GM11168 (cell line): ENCODE data around the gene SLC25A1.

Experiments
- in situ Hi-C: fragments of 300-500 bp; cut with MboI; formaldehyde crosslinking; loops from one replicate; pipeline ENCODE4 v1.12.0; 2022; ENCODE audit warnings: low sequenced_read_pairs; ENCODE audit not compliant: unreplicated experiment

SLC25A1 gene

DNA sequence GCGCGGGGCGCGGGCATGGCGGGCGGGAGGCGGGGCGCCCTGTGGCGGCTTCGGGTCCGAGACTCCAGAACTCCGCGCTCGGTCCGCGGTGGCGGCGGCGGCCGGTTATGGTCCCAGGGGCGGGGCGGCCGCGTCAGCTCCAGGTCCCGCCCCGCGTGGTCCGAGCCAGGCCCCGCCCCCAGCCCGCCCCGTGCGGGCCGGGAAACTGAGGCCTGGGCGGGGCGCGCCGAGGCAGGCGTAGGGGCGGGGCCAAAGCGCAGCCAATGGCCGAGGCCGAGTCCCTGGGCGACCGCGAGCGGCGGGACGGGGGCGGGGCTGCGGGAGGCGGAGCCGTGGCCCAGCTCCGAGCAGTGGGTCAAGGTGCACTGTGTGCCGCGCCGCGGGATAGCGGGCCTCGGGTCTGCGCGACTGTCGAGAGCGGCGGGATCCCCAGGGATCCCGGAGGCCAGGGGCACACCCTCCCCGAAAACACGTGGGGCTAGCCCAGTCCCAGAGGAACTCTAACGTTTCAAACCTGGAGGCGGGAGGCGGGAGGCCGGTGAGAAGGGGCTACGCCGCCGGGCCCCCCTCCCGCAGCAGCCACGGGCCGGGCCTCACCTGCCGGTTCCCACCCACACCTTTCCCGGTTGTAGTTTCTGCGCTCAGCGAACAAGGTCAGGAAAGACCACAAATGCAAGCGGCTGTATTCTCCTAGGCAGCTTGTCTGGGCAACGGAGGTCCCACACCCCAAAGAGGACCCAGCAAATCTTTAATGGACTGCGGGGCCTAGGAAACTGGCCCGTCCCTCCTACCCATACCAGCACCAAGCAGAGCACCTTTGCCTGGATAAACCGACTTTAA, at the start of gene SLC25A1:
SLC25A1 (minus strand) TSS at position 80 of the 840 bp plus-strand sequence; CDS start at position 17, 63 bp downstream.
- in situ Hi-C loops, result no loop called here

DNA sequence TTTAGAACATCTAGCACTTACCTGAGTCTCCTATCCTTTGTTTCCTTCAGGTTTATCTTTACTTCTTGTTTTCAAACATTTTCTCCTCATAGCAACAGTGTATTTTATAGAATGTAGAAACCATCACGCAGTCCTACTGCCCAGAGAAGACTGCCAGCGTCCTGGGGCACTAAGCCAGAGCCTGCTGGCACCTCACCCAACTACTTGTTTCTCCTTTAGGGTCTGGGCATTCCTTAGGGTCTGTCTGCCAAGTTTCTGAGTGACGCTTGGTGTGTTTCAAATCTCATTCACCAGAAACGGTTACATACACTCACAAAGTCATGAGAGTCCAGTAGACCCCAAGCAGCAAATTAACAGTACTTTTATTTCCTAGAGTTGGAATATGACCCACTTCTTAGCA, 49.6 kb upstream of the SLC25A1 start:
- in situ Hi-C loops, result no loop called here

DNA sequence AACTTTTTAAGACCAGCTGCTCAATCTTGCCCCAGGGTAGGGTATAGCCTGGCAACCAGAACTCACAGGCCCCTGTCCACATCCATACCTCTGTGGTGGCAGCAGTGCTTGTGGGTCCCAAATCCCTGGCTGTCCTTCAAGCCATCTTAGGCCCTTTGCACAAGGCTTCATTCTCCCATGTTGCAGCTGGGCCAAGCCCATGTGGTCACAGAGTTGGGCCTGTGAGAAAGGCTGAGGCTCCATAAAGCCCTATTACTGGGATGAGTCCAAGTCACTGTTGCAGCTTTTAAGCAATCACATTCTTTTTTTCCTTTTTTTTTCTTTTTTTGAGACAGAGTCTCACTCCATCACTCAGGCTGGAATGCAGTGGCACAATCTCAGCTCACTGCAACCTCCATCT, 47.9 kb upstream of the SLC25A1 start:
- in situ Hi-C loops, result no loop called here

DNA sequence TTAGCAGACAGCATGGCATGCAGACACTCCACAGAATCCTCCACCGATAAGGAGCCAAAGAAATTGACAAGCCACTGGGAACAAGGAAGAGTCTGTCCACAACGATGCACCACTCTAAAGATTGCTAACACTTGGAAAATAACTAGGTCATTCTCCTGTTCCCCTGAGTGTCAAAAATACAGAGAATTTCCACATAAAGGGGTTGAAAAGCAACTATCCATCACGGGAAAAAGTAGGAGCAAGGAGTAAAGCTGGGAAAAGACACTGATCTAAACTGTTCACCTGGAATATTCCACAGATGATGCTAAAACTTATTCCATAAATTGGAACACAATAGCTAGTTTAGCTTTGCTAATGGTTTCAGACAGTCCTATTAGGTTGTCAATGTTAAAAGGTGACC, 47.0 kb upstream of the SLC25A1 start:
- in situ Hi-C loops, result no loop called here

DNA sequence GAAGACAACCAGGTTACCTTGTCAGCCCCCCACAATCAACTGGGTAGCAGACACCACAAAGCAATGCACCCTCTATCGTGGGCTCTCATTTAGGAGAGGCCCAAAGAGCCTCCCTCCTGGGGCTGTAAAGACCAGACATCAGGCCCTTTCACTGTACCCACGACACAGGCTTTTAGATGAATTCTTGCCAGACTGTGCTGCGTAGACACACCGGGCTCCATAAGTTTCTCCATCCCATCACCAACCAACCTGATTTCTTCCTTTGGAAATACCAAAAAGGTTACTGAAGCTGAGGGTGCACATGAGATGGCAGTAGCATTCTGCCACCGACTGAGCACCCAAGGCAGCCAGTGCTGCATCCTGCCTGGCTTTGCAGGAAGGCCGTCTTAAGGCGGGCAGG, 46.4 kb upstream of the SLC25A1 start:
- in situ Hi-C loops, result no loop called here

DNA sequence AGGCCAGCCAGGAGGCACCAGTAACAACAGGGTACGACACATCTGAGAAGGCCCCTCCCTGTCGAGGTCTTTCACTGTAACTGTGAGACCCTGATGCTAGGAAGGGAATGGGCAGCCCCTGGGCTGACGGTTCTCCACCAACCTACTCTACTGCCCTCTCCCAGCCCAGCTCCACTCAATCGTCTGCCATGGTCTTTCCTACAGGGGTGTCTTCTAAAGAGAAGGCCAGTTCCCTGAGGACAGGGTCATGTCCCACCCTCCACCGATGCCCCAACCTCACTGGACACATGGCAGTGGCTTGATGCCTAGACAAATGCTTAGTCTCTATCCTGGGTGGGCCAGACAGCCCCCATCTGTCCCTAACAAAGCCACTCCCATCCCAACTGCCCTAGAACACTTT, 46.0 kb upstream of the SLC25A1 start:
- in situ Hi-C loops, result no loop called here

DNA sequence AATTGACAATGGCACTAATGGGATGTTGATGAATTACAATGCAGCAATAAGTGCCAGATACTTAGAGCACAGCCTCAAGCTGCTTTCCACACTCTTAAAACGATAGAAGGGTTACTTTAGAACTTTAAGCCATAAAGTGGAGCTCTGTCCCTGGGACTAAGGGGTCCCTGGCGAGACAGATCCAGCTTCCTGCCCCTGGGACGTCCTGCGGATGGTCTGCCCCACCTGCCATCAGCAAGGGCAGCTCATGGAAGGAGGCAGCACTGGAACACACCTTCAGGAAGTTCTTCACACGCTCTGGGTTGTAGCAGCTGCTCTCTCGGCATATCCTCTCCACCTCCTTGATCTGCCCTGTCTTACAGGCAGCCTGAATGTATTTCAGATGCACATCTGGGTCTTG, 45.1 kb upstream of the SLC25A1 start:
- in situ Hi-C loops, result no loop called here

DNA sequence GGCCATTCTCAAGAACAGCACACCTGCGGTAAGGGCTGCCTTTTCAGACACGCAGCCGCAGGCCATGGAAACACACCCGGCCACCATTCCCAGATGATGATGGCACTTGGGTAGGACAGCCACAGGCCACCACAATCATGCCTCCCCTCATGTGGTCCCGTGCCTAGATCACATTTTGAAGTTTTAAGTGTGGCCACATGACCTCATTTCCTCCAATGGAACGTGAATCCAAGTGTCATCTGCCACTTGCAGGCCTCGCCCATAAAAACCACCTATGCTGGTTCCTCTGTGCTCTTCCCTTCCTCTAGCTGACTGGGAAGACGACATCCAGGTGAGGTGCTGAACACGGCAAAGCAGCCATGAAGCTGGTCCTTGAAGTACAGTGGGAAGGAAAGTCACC, 44.6 kb upstream of the SLC25A1 start:
- in situ Hi-C loops, result no loop called here

DNA sequence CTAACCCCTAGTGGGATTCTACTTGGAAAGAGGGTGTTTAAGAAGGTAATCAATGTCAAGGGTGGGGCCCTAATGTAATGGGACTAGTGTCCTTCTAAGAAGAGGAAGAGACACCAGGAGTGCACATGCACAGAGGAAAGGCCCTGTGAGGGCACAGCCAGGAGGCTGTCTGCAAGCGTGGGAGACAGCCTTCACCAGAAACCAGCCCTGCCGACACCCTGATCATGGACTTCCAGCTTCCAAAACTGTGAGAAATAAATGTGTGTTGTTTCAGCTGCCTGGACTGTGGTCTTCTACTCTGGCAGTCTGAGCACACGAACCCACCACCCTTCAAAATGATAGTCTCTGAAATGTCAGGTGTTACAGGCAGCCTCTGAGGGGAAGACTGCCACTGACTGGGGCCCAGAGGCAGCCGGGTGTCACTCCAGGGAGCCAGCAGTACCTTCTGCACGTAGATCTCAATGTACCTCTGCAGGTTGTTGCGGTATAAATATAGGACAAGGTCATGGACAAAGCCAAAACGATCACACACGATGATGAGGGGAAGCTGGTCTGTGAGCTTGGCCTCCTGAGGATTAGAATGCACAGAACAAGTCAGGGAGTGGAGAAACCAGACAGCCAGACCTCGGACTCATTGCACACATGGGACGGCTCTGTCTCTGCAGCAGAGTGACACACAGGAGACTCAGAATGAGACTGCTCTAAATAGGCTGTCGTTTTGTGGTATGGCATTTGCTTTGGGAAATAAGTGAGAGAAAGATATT, 43.9 kb upstream of the SLC25A1 start:
- in situ Hi-C loops, result no loop called here

DNA sequence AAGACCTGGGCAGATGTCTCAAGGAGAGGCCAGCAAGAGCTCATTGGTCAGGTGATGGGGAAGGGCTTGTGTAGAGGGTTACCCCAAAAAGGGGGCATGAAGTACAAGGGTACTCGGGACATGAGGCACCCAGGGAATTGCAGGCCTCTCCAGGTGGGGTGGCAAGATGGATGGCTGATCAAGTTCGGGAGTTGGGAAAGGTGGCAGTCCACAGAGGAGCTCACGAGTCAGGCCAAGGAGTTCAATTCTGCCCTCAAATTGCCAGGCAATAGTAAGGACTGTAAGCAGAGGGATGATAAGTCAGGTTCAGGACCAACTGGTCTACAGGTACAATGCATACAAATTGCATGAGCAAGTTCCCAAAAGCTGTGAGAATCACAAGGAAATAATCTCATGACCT, 42.3 kb upstream of the SLC25A1 start:
- in situ Hi-C loops, result no loop called here

DNA sequence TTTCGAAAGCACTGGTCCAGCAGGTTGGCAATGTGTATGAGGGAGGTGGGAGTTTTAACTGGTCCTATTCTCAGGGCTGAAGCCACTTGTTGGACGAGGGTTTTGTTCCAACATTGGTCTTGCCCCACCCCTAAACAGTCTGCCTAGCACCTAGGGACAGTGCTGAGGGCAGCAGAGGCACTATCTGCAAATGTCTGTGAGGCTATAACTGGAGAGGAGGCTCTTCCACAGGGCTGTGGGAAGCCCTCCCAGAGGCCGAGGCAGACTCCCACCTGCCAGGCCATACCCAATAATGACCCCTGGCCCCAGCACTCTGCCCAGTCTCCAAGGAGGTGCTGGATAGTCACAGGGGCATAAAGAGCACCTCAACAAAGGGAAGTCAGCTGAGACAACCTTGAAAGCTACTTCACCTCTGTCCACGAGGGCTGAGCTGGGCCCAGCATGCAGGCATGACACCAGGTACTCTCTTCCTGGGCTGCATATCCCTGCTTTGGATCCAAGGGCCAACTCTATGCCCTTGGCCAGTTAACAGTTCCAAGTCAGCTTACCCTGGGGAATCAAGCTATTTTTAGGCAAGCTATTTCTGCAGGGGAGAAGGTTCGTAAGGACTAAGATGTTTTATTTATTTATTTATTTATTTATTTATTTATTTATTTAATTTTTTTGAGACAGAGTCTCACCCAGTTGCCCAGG, 40.2 kb upstream of the SLC25A1 start:
- in situ Hi-C loops, result no loop called here

DNA sequence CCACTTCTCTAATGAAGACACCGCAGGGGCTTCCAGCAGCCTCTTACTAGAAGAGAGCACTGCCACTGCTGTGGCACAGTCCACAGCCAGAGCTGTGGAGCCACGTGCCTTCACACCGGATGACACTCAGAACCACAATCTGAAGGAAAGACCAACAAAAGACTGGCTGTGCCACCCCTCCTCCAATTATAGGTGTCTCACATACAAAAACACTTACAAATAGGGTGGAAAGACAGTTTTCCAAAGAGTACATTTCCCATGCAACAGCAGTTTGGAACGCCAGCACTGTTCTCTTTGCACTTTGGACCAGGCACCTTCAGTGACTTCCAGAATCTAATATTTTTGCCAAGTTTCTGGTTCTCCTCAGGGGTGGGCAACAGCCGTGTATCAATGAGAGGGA, 38.0 kb upstream of the SLC25A1 start:
- in situ Hi-C loops, result no loop called here

DNA sequence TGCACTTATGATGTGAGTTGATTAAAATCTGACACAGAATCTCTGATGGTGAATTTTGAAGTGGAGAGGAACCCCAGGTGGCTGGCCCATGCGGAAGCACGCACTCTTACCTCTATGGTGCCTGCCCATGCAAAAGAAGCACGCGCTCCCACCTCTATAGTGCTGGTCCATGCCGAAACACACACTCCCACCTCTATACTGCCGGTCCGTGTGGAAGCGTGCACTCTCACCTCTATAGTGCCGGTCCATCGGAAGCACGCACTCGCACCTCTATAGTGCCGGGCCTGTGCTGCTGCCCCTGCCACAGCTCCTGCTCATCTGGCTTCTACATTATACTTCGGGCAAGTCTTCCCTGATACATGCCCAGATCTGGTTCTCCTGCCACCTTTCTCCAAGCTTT, 36.8 kb upstream of the SLC25A1 start:
- in situ Hi-C loops, result no loop called here

DNA sequence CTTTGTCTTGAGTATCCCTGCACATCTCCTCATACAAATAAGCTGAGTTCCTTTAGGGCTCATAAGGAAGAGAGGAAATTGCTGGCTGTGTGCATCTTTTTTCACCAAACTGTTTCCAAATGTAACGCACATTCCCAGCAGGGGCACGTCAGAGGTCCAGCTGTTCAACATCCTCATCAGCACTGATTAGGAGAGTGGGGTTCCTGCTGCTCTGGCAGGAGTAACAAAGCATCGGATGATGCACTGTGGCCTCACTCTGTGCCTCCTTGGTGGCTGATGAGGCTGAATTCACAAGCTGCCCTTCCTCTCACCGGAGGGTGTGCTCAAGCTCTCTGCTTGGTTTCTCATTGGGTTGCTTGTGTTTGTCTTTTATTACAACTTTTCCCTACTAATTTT, 35.5 kb upstream of the SLC25A1 start:
- in situ Hi-C loops, result no loop called here

DNA sequence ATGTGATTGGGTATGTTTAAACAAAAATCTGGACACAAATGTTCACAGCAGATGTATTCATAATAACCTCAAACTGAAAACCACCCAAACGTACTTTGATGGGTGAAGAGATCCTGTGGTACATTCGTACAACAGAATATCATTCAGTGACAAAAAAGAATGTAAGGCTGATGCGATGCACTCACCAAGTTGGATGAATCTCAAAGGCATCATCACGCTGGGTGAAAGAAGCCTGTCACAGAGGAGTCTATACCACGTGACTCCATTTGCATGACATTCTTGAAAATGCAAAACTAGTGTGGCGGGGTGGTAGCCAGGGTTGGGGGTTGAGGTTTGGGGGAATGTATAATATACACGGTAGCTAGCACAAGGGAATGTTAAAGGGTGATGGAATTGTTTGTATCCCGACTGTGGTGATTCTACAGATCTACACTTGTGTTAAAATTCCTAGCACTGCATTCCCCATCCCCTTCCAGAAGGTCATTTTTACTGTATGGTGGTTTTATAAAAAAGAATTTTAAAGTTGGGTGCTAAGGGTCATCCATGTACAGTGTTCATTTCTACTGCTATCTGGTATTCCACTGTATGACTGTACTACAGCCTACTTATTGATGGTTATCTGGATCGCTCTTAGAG, 35.0 kb upstream of the SLC25A1 start:
- in situ Hi-C loops, result no loop called here

DNA sequence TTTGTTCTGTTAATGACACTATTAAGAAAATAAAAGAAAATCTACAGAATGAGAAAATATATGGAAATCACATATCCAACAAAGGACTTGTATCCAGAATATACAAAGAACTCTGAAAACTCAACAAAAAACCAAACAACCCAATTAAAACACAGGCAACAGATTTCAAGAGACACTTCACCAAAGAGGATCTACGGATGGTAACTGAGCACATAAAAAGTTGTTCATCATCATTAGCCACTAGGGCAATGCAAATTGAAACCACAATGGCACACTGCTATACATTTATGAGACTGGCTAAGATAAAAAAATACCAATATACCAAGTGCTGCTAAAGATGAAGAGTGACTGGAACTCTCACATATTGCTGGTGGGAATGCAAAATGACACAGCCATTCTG, 34.5 kb upstream of the SLC25A1 start:
- in situ Hi-C loops, result no loop called here

DNA sequence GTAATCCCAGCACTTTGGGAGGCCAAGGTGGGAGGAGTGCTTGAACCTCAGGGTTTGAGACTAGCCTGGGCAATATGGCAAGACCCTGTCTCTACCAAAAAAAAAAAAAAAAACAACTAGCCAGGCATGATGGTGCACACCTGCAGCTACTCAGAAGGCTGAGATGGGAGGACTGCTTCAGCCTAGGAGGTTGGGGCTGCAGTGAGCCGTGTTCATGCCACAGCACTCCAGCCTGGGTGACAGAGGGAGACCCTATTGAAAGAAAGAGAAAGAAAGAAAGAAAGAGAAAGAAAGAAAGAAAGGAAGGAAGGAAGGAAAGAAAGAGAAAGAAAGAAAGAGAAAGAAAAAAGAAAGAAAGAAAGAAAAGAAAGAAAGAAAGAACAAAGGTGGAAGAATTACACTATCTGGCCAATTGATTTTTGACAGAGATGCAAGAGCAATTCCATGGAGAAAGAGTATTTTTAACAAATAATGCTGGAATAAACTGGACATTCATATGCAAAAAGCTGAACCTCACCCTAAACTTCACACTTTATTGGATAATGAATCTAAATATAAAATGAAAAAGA, 33.9 kb upstream of the SLC25A1 start:
- in situ Hi-C loops, result no loop called here

DNA sequence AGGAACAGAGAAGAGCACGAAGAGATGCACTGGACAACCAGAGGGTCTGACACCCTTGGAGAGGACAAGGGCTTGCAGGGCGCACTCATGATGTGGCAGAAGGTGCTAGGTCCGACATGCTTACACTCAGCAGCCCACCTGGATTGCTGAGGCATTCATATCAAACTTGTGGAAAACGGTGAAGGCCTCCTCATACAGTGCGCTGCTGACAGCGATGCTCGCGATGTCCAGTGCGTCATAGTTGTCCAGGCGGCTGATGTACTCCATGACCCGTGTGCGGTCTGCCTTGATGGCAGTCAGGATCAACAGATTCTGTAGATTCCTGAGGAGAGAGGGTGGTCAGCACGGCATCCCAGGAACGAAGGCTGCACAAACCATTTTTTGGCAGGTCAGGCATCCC, 31.7 kb upstream of the SLC25A1 start:
- in situ Hi-C loops, result no loop called here

DNA sequence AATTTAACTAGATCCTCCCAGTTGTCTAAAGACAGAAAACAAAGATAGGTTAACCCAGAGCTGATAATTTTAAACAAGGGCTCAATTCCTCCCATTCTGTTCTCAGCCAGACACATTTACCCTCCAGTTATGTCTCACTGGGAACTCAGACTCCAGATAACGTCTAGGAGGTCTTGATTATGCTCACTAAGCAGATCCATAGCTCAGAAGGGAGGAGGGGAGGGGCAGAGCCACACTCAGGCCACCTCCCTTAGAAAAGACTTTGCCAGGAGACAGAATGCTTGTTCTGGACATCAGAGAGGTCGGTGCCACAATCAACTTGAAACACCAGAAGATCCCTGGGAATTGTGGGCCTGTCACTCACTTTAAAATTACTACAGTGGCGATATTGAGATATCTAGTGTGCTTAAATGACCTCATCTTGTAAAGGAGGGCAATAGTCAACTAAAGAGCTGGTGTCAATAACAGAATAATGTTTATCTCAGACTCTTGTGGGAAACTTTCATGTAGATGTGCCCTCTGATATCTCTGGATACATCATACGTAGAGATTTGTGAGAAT, 29.8 kb upstream of the SLC25A1 start:
- in situ Hi-C loops, result no loop called here

DNA sequence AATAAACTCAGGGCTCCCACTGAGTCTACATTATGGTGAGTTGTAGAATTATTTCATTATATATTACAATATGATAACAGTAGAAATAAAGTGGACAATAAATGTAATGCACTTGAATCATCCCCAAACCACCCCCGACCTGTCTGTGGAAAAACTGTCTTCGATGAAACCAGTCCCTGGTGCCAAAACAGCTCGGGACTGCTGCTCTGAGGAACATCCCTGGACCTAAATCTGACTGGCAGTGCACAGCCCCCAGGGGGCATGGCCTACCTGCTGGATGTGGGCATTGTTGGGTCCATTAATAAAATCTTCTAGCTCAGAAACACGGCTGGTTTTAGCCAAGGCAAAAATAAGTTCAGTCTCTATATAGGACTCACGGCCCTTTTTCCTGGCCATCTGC, 29.3 kb upstream of the SLC25A1 start:
- in situ Hi-C loops, result no loop called here
